Fibroblast of the aortic adventitia (primary cell): ENCODE results near the gene HOXC11. TPM values are rescaled to one million over a fixed set of nuclear protein-coding genes. Genes with fewer than 3 reads are reported as not detected.

Experiments
- DNase-seq: peaks from one replicate; pipeline ENCODE4 v3.0.0-alpha.2; 2010; ENCODE audit warnings: low read depth
- H3K4me3 ChIP-seq: 2 replicates; pipeline ENCODE4 v1.5.1; 2011; ENCODE audit warnings: low read depth, mild to moderate bottlenecking, control low read depth, low read length, moderate library complexity
- total RNA-seq: library from RNA; depleted of rRNA; stranded (reverse); fragments of >200 nt; gene quantifications from 2 replicates; pipeline ENCODE4 v1.2.3, GENCODE V29; 2012; ENCODE audit warnings: low replicate concordance
- TF ChIP-seq, protein P1 (sequence below): IDR thresholded peaks from 2 replicates; pipeline ENCODE4 v1.5.1; 2011; ENCODE audit warnings: mild to moderate bottlenecking, low read length, control low read depth, inconsistent platforms; ENCODE audit not compliant: insufficient read depth

HOXC11 gene
- total RNA-seq, 1 donor = not detected

DNA sequence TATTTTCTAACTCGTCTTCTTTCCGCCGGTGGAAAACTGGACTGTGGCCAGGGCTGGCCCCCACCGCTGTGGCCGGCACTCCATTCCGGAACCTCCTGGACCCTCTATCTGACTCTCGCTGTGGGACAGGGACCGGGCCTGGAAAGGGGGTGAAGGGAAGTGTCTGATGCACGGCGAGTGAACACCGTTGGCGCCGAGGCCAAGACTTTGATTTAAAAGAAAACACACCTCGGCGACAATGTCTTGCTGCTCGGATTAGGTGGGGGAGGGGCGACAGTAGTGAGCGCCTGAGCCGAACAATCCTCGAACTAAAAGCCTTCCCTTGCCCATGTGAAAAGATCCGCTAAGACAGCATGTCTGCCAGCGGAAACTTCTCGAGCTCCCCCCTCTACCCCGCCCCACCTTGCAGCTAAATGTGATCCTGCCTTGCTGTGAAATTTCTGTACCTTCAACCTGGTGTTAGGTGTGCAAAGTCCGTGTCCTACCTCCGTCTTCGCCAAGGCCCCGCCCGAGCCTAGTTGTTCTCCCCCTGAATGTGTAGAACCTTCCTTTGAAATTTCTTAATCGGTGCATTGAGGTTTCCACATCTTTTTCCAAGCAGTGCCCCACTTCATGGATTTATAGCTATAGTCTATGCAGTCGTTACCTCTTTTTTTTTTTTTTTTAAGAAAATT is 2.7 kb downstream of the HOXC11 start:
- no peak for DNase-seq
- TF ChIP-seq, protein P1, sequence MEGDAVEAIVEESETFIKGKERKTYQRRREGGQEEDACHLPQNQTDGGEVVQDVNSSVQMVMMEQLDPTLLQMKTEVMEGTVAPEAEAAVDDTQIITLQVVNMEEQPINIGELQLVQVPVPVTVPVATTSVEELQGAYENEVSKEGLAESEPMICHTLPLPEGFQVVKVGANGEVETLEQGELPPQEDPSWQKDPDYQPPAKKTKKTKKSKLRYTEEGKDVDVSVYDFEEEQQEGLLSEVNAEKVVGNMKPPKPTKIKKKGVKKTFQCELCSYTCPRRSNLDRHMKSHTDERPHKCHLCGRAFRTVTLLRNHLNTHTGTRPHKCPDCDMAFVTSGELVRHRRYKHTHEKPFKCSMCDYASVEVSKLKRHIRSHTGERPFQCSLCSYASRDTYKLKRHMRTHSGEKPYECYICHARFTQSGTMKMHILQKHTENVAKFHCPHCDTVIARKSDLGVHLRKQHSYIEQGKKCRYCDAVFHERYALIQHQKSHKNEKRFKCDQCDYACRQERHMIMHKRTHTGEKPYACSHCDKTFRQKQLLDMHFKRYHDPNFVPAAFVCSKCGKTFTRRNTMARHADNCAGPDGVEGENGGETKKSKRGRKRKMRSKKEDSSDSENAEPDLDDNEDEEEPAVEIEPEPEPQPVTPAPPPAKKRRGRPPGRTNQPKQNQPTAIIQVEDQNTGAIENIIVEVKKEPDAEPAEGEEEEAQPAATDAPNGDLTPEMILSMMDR = no peak
- H3K4me3 ChIP-seq = no peak overlapping the region

DNA sequence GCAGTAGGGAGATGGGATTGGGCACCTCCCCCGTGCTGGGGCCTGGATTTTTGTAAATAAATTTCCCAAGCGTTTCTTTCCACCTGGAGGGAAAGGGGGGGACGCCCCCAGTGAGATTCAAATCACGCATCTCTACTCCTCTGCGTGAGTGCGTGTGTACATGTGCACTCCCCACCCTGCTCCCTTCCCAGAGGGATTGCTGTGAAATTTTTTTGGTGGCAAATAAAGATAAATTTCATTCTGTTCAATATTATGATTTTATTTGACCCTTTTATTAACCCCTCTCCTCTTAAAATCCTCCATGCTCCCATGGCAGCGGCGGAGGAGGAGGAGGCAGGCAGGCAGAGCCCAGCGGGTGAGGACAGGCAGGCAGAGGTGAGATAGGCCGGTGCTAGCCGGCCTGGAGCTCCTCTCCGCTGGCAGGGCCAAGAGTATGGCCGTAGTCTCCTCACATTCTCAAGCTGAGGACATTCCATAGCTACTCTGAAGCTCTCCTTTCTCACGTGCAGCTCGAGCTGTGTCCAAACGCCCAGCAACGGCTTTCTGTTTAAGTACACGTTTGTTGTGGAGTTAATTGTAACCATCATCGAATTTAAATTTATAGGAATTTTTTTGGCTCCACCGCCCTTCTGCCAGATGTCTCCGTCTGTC is 3.4 kb downstream of the HOXC11 start:
- TF ChIP-seq, protein P1 = no peak
- no peak for DNase-seq
- H3K4me3 ChIP-seq = no peak overlapping the region

DNA sequence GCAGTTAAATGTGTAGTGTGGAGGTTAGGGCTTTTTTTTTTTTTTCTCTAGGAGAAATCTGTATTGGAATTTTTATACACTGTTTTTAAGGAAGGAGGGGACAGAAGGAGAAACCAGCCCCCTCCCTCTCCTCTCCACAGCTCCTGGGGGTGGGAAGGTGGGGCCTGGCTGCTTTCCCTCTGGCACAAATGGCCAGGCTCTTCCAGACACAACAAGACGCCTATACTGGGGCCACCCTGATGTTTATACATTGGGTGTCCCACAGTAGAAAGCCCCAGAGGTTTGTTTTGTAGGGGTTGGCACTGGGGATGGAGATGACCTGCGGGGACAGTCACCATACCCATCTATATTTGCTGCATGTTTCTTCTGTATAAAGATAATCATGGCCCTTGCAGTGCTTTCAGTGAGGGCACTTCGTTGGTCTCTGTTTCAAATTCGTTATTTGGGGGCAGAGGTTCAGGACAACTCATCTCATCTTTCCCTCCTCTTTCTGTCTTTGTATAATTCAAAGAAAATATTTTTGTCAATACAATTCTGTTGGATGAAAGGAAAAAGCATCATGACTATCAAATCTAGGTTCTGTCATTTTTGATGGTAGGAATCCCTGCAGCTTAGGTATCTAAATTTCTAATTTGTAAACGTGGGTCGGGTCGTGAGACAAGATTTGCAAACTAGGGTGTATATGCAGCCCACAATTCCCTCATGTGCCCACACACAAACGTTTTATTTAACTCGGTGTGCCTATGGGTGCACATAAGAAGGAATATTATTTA is 4.1 kb downstream of the HOXC11 start:
- no peak overlapping the region for H3K4me3 ChIP-seq
- TF ChIP-seq, protein P1 = no peak
- DNase-seq = no peak

DNA sequence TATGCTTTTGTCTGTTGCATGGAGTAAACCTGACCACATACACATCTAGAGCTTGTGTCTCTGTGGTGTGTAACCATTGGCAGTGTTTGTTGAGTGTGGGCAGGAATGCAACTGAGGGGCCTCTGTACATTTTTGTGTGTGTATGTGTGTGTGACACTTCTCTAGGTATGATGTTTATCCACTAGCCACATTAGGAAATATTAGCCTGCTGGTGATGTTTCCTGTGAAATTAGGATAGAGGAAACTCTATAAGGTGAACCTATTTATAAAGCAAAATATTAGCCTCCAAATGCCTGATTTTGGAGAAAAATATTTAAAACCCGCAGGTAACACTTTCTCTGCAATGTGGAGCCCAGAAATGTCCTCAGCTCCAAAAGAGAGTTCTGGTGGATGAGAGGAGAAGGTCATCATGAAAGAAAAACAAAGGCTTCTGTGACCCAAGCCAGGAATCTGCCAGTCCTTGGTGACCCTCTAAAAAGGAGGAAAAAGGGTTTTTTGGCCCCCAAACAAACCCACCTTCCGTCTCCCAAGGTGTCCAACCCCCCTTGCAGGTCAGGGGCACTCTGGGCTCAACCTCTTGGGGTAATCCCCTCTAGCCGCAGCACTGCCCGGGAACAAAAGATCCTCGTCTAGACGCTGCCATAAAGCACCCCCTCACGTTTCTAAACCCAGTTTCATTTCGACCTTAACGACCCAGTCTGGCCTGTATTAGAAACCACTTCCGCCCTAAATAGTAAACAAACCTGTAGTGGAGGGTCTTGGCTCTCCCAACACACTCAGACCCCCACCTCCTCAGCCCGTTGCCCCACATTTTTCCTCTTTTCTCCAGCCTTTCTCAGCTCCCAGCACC is 4.9 kb downstream of the HOXC11 start:
- no peak for DNase-seq
- TF ChIP-seq, protein P1 = no peak
- H3K4me3 ChIP-seq = no peak overlapping the region

DNA sequence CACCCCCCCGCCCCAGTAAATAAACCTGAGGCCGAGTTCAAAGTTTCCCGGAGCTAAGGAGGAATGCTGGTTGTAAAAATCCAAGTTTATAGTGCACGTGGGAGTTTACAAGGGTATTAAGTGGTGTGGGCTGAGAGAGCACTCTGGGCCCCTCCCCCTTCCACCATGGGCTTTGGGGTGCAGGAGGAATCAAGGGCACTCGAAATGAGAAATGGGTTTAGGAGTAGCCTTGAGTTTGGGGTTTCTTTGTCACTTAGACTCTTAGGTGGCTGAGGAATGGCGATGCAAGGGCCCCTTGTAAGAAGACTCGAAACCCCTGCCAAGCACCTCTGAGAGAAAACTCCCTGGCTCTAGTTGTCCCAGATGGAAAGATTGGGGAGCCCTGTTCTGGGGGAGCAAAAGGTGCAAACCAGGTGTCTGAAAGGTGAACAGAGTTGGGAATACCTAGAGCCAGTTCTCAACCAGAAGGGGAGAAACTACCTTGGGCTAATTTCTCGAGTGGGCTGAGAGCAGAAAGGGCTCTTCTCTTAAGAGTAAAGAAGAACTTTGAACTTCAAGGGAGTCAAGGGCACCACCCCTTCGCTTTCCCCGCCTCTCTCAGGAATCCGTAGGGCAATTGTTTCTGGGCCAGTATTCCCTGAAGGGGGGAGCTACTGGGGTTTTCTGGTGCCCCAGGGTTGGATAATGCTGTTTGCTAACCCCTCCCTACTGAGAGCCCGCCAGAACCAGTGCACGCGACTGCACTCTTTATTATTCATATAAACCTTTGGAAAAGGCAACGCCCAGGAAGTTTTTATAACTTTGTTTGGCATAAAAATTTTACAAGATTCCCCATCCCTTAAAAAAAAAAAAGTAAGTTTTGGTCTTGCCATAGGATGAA is 5.8 kb downstream of the HOXC11 start:
- TF ChIP-seq, protein P1 = no peak
- H3K4me3 ChIP-seq = no peak overlapping the region
- no peak for DNase-seq
